OCI-LY7 (cell line): Measurements from ENCODE around the gene RRM2.

Experiments used
- EZH2phosphoT487 ChIP-seq: fragments of 200-600 bp; sonication (generic); IDR thresholded peaks from 2 replicates; pipeline ENCODE4 v1.6.1; 2018; ENCODE audit warnings: low read depth, borderline replicate concordance, mild to moderate bottlenecking, mixed run types, antibody characterized with exemption, low read length, moderate library complexity, mixed read lengths
- TF ChIP-seq, protein P1 (sequence below): fragments of 200-600 bp; sonication (generic); conservative IDR thresholded peaks from 2 replicates; pipeline ENCODE4 v1.5.1; 2014; ENCODE audit warnings: mild to moderate bottlenecking, antibody characterized with exemption, low read length, moderate library complexity, mixed read lengths

DNA sequence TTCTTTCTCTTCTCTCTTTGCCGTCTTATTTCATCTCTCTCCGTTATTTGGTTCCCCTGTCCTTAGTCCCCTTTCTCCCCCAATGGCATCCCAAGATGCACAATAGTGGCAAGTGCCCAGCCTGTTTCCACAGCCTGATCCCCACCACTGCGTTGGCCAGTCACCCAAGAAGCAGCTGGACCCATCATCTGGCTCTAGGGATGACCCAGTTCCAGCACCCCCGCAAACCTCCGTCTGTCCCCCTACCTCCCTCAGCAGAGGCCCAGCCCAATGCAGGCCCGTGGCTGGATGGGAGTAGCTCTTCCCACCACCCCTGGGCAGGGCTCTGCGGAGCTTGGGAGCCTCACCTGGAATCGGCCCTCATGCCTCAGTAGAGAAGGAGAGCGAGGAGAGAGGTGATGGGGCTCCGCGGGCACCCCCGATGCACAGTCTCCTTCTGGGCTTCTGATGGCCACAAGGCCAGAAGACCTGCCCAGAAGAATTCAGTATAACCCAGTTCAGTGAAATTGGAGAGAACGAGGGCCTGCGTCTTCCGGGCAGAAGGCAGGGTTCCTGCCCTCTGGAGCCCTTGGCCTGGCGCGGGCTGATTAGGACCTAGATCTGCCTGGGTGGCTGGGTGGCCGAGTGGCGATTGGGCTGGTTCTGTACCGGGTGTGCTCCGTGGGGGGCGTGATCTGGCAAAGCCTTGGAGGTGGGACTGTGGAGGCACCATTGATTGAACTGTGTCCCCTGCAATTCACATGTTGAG, 50.9 kb downstream of the RRM2 start:
- TF ChIP-seq, protein P1, sequence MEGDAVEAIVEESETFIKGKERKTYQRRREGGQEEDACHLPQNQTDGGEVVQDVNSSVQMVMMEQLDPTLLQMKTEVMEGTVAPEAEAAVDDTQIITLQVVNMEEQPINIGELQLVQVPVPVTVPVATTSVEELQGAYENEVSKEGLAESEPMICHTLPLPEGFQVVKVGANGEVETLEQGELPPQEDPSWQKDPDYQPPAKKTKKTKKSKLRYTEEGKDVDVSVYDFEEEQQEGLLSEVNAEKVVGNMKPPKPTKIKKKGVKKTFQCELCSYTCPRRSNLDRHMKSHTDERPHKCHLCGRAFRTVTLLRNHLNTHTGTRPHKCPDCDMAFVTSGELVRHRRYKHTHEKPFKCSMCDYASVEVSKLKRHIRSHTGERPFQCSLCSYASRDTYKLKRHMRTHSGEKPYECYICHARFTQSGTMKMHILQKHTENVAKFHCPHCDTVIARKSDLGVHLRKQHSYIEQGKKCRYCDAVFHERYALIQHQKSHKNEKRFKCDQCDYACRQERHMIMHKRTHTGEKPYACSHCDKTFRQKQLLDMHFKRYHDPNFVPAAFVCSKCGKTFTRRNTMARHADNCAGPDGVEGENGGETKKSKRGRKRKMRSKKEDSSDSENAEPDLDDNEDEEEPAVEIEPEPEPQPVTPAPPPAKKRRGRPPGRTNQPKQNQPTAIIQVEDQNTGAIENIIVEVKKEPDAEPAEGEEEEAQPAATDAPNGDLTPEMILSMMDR: no peak
- TF ChIP-seq EZH2phosphoT487: no peak
